Ovary (tissue), 9 donors: ENCODE data around the gene MAD1L1. TPM values are rescaled to one million over a fixed set of nuclear protein-coding genes. Genes with fewer than 3 reads are reported as not detected.

Experiments used
- DNase-seq, 5 donors: peaks; one replicate each; pipeline ENCODE4 v3.0.0-alpha.2; 2019 to 2020
- H3K27ac ChIP-seq, 2 donors: fragments of 200-600 bp; one replicate each; pipeline versions ENCODE4 v1.5.1 to v1.8.0; 2019 to 2022
- H3K27me3 ChIP-seq: fragments of 200-600 bp; one replicate; pipeline ENCODE4 v1.8.0; 2022
- H3K36me3 ChIP-seq: fragments of 200-600 bp; sonication (generic); one replicate; pipeline ENCODE4 v1.5.1; 2019
- H3K4me1 ChIP-seq: one replicate; pipeline ENCODE4 v1.8.1; 2013; ENCODE audit warnings: mild to moderate bottlenecking, moderate library complexity; ENCODE audit not compliant: insufficient read depth
- H3K4me3 ChIP-seq: fragments of 200-600 bp; sonication (generic); one replicate; pipeline ENCODE4 v1.5.1; 2017
- H3K9me3 ChIP-seq, 2 donors: fragments of 200-600 bp in 1 of 2; sonication (generic) in 1 of 2; one replicate each; pipeline versions ENCODE4 v1.5.1 to v1.8.1; 2013 to 2019; ENCODE audit warnings: mild to moderate bottlenecking in 1 of 2, moderate library complexity in 1 of 2
- CTCF ChIP-seq, 3 donors: fragments of 450-650 bp in 2 of 3; fragments of 200-600 bp in 1 of 3; IDR thresholded peaks; one replicate each; pipeline versions ENCODE4 v1.5.1 to v1.8.0; 2016 to 2022; ENCODE audit warnings: antibody characterized with exemption in 3 of 3, mild to moderate bottlenecking in 1 of 3
- EP300 ChIP-seq: sonication (generic); formaldehyde crosslinking; IDR thresholded peaks from one replicate; pipeline ENCODE4 v1.6.1; 2017; ENCODE audit warnings: antibody characterized with exemption
- POLR2A ChIP-seq: fragments of 450-650 bp; IDR thresholded peaks from one replicate; pipeline ENCODE4 v1.6.1; 2017; ENCODE audit warnings: antibody characterized with exemption, mild to moderate bottlenecking, moderate library complexity
- WGBS, 3 donors: extraction: QIAGEN DNeasy Blood & Tissue Kit in 1 of 3; methylation state at CpG; one replicate each; pipeline versions ENCODE4 v1.1.5 to v1.1.7; 2013 to 2017; 5-methylcytosine and 5-hydroxymethylcytosine counted together
- intact Hi-C, 4 donors: fragments of 100-400 bp; cut with DNase I; formaldehyde crosslinking; loops; one replicate each; pipeline versions ENCODE4 v1.11.0 to v1.15.1; 2022 to 2023
- polyA plus RNA-seq, 2 donors: library from polyadenylated mRNA; stranded (reverse); fragments of 200-250 nt in 1 of 2; fragments of 350-450 nt in 1 of 2; fragmentation: Illumina TruSeq in 1 of 2; extraction: RNeasy Lipid Tissue Mini Kit (QIAGEN cat#74804) in 1 of 2; gene quantifications; one replicate each; pipeline ENCODE4 v1.2.3, GENCODE V29; 2013 to 2014
- total RNA-seq, 7 donors: library from RNA; depleted of rRNA in 2 of 7; stranded (reverse); fragments of >200 nt in 2 of 7; fragmentation: NEBNext Ultra II Directional in 3 of 7; extraction: Animal tissue kit (Norgen Biotek cat#: 25700) in 3 of 7; gene quantifications; one replicate each; pipeline versions ENCODE4 v1.1.0 to v1.2.4, GENCODE V29; 2016 to 2023
- donor health status: DM: no; HTN: no; CAD: no; lungs with moderate emphysema.
- donor health status: DM: no; HTN: no; CAD: no.
- donor health status: Bipolar disorder and iron deficiency.
- donor health status: DM: yes; HTN: yes; CAD: no.
- donor health status: DM: no; HTN: no; CAD: no.
- donor health status: DM: yes; HTN: yes; CAD: no.

MAD1L1 gene
- total and polyA plus RNA-seq, 9 donors, result 5.9 to 36.6 (median 22.8) TPM

GRCh38 chr7:1811850-1812508 is 420.8 kb downstream of the MAD1L1 start:
- no peak for DNase-seq
- intact Hi-C loops, result loop anchor here in 1 of 4 donors (10.0 kb wide), 1 partner anchor 393 kb away; no protein-coding TSS in a partner anchor

GRCh38 chr7:1810961-1811849 is 421.5 kb downstream of the MAD1L1 start:
- TF ChIP-seq EP300 (no peak), CTCF (IDR thresholded peaks at IDR 0.05) (no peak), POLR2A (no peak)
- peaks cover 3% of the 10 kb centered on the region for H3K4me1 ChIP-seq
- DNase-seq, result peak in 1 of 5 donors; percentile 48
- no peaks in the 10 kb centered on the region for H3K9me3 ChIP-seq
- no peak overlapping the region for H3K27ac ChIP-seq
- H3K4me3 ChIP-seq, result no peak overlapping the region
- intact Hi-C loops, result loop anchor here in 1 of 4 donors (10.0 kb wide), 1 partner anchor 394 kb away; no protein-coding TSS in a partner anchor
- H3K36me3 ChIP-seq, result no peaks in the 10 kb centered on the region
- no peaks in the 10 kb centered on the region for H3K27me3 ChIP-seq
- 22 to 29% (median 28%) methylated on average over 25 of the region's 25 CpGs for WGBS, 3 donors

More at GRCh38 chr7:1811850-1812508, 420.8 kb downstream of the MAD1L1 start:
- Histone ChIP-seq H3K9me3 (no peaks in the 10 kb centered on the region), H3K27me3 (no peaks in the 10 kb centered on the region), H3K4me1 (peaks cover 3% of the 10 kb centered on the region), H3K4me3 (no peak overlapping the region), H3K27ac (no peak overlapping the region), H3K36me3 (no peaks in the 10 kb centered on the region)
- 27 to 33% (median 33%) methylated on average over 9 of the region's 9 CpGs for WGBS, 3 donors
- TF ChIP-seq EP300 (no peak), CTCF (IDR thresholded peaks at IDR 0.05) (no peak), POLR2A (no peak)

- no peaks in the 10 kb centered on the region for H3K36me3 ChIP-seq
- no peak for DNase-seq
- no peak overlapping the region for H3K4me3 ChIP-seq
- 14 to 35% (median 19%) methylated on average over 16 of the region's 16 CpGs for WGBS, 3 donors
- peaks cover 3% of the 10 kb centered on the region for H3K4me1 ChIP-seq
- no peaks in the 10 kb centered on the region for H3K9me3 ChIP-seq
- H3K27me3 ChIP-seq, result no peaks in the 10 kb centered on the region
- TF ChIP-seq CTCF (IDR thresholded peaks at IDR 0.05) (no peak), POLR2A (no peak), EP300 (no peak)
- no peak overlapping the region for H3K27ac ChIP-seq
- intact Hi-C loops, result loop anchor here in 1 of 4 donors (10.0 kb wide), 1 partner anchor 394 kb away; no protein-coding TSS in a partner anchor
These were observed 422.2 kb downstream of the MAD1L1 start for GRCh38 chr7:1810521-1810920.

- DNase-seq, result no peak
- no peaks in the 10 kb centered on the region for H3K36me3 ChIP-seq
- intact Hi-C loops, result loop anchor here in 2 of 4 donors (10.0 kb wide), 2 partner anchors 395 to 405 kb away; no protein-coding TSS in a partner anchor
- WGBS, 3 donors, result 93 to 96% (median 94%) methylated on average over 29 of the region's 29 CpGs
- peaks cover 3% of the 10 kb centered on the region for H3K4me1 ChIP-seq
- no peaks in the 10 kb centered on the region for H3K9me3 ChIP-seq
- TF ChIP-seq POLR2A, result no peak
- no peak overlapping the region for H3K27ac ChIP-seq
- H3K4me3 ChIP-seq, result no peak overlapping the region
- no peaks in the 10 kb centered on the region for H3K27me3 ChIP-seq
These were observed 423.0 kb downstream of the MAD1L1 start for GRCh38 chr7:1809601-1810258.
